H1 (cell line): ENCODE data around the gene NOSIP.

ENCODE experiments used
- EZH2 ChIP-seq: fragments of 200-600 bp; sonication (generic); IDR thresholded peaks from 2 replicates; pipeline ENCODE4 v1.7.1; 2012; ENCODE audit warnings: low read depth, mild to moderate bottlenecking, moderate library complexity, low read length, inconsistent platforms; ENCODE audit not compliant: severe bottlenecking
- JUN ChIP-seq: IDR thresholded peaks from 2 replicates; pipeline ENCODE4 v1.6.1; 2011; ENCODE audit warnings: low read depth, mild to moderate bottlenecking, improper control_type of control experiment, low read length
- NANOG ChIP-seq: IDR thresholded peaks from 2 replicates; pipeline ENCODE4 v1.6.1; 2011; ENCODE audit warnings: low read length, low read depth, mild to moderate bottlenecking, inconsistent platforms; ENCODE audit not compliant: insufficient read depth, poor library complexity, severe bottlenecking
- SIN3A ChIP-seq, 2 experiments: IDR thresholded peaks in 1 of 2; conservative IDR thresholded peaks in 1 of 2; 2 replicates each; pipeline ENCODE4 v1.6.1; 2011 to 2012; ENCODE audit warnings: low read length in 2 of 2, improper control_type of control experiment in 1 of 2, low read depth in 1 of 2, mild to moderate bottlenecking in 1 of 2
- SIX5 ChIP-seq: IDR thresholded peaks from 2 replicates; pipeline ENCODE4 v1.6.1; 2011; ENCODE audit warnings: mild to moderate bottlenecking, low read depth, low read length
- TF ChIP-seq, protein P1 (sequence below), 3 experiments: IDR thresholded peaks; 1 replicate in 2 of 3; 2 replicates in 1 of 3; pipeline versions ENCODE4 v1.5.1 to v1.6.1; 2011; ENCODE audit warnings: low read length in 3 of 3, mild to moderate bottlenecking in 3 of 3, inconsistent platforms in 2 of 3, low read depth in 1 of 3, moderate library complexity in 1 of 3; ENCODE audit not compliant: insufficient read depth in 1 of 3; ENCODE audit errors: control extremely low read depth in 1 of 3

DNA sequence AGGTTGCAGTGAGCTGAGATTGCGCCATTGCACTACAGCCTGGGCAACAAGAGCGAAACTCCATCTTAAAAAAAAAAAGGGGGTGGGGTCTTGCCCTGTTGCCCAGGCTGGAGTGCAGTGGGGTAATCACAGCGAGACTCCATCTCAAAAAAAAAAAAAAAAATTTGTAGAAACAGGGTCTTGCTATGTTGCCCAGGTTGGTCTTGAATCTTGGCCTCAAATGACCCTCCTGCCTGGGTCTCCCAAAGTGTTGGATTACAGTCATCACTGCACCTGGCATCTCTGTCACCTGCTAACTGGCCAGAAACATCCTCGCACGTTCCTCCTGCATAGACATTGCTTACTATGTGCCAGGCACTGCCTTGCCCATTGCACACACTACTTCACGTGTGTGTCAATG lies 38.4 kb downstream of the NOSIP start:
- TF ChIP-seq EZH2 (no peak), SIN3A (conservative IDR thresholded peaks at IDR 0.05 in 1 of 2, IDR thresholded peaks at IDR 0.05 in 1 of 2; ENCODE audit: low read depth in 1 of 2, low read length in 2 of 2) (no peak), NANOG (no peak), JUN (no peak), SIX5 (no peak)
- TF ChIP-seq, protein P1, sequence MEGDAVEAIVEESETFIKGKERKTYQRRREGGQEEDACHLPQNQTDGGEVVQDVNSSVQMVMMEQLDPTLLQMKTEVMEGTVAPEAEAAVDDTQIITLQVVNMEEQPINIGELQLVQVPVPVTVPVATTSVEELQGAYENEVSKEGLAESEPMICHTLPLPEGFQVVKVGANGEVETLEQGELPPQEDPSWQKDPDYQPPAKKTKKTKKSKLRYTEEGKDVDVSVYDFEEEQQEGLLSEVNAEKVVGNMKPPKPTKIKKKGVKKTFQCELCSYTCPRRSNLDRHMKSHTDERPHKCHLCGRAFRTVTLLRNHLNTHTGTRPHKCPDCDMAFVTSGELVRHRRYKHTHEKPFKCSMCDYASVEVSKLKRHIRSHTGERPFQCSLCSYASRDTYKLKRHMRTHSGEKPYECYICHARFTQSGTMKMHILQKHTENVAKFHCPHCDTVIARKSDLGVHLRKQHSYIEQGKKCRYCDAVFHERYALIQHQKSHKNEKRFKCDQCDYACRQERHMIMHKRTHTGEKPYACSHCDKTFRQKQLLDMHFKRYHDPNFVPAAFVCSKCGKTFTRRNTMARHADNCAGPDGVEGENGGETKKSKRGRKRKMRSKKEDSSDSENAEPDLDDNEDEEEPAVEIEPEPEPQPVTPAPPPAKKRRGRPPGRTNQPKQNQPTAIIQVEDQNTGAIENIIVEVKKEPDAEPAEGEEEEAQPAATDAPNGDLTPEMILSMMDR (IDR thresholded peaks at IDR 0.05; ENCODE audit: control extremely low read depth in 1 of 3, insufficient read depth in 1 of 3, low read depth in 1 of 3, low read length in 3 of 3): no peak
